HEK293 (cell line): ENCODE results near the gene RAP1GAP.

Experiments used
- AEBP2 ChIP-seq: fragments of 450-650 bp; formaldehyde crosslinking; IDR thresholded peaks from 2 replicates; pipeline ENCODE4 v1.5.1; 2016; ENCODE audit warnings: missing biosample characterization, missing genetic modification characterization, borderline replicate concordance
- KLF8 ChIP-seq: fragments of 450-650 bp; formaldehyde crosslinking; IDR thresholded peaks from 2 replicates; pipeline ENCODE4 v1.5.1; 2016; ENCODE audit warnings: missing biosample characterization, missing genetic modification characterization
- PRDM10 ChIP-seq: fragments of 450-650 bp; formaldehyde crosslinking; IDR thresholded peaks from 2 replicates; pipeline ENCODE4 v1.5.1; 2016; ENCODE audit warnings: missing biosample characterization, missing genetic modification characterization
- REPIN1 ChIP-seq: fragments of 450-650 bp; formaldehyde crosslinking; IDR thresholded peaks from 2 replicates; pipeline ENCODE4 v1.5.1; 2017; ENCODE audit warnings: missing biosample characterization, missing genetic modification characterization, low read depth
- SP2 ChIP-seq: fragments of 450-650 bp; formaldehyde crosslinking; IDR thresholded peaks from 2 replicates; pipeline ENCODE4 v1.5.1; 2016; ENCODE audit warnings: missing biosample characterization, missing genetic modification characterization
- ZBTB7A ChIP-seq: fragments of 450-650 bp; formaldehyde crosslinking; IDR thresholded peaks from 2 replicates; pipeline ENCODE4 v1.5.1; 2016; ENCODE audit warnings: low read depth, missing biosample characterization, missing genetic modification characterization
- ZNF133 ChIP-seq: fragments of 450-650 bp; formaldehyde crosslinking; IDR thresholded peaks from 2 replicates; pipeline ENCODE4 v1.5.1; 2016; ENCODE audit warnings: missing biosample characterization, missing genetic modification characterization
- ZNF214 ChIP-seq: fragments of 450-650 bp; formaldehyde crosslinking; IDR thresholded peaks from 2 replicates; pipeline ENCODE4 v1.5.1; 2017; ENCODE audit warnings: missing biosample characterization, mild to moderate bottlenecking, missing genetic modification characterization, borderline replicate concordance
- ZNF354C ChIP-seq: fragments of 450-650 bp; formaldehyde crosslinking; IDR thresholded peaks from 2 replicates; pipeline ENCODE4 v1.5.1; 2016; ENCODE audit warnings: missing biosample characterization, missing genetic modification characterization, low read depth, borderline replicate concordance
- ZNF391 ChIP-seq: fragments of 450-650 bp; formaldehyde crosslinking; IDR thresholded peaks from 2 replicates; pipeline ENCODE4 v1.5.1; 2016; ENCODE audit warnings: low read depth, missing biosample characterization, missing genetic modification characterization, borderline replicate concordance
- ZNF510 ChIP-seq: fragments of 450-650 bp; formaldehyde crosslinking; IDR thresholded peaks from 2 replicates; pipeline ENCODE4 v1.5.1; 2018; ENCODE audit warnings: mild to moderate bottlenecking, missing genetic modification characterization, missing biosample characterization; ENCODE audit not compliant: insufficient replicate concordance
- ZNF513 ChIP-seq: fragments of 450-650 bp; IDR thresholded peaks from 2 replicates; pipeline ENCODE4 v1.5.1; 2018; ENCODE audit warnings: missing biosample characterization, missing genetic modification characterization
- ZNF555 ChIP-seq: fragments of 450-650 bp; formaldehyde crosslinking; conservative IDR thresholded peaks from 2 replicates; pipeline ENCODE4 v1.5.1; 2017; ENCODE audit warnings: missing biosample characterization, mild to moderate bottlenecking, missing genetic modification characterization, inconsistent platforms
- ZNF610 ChIP-seq: fragments of 450-650 bp; formaldehyde crosslinking; IDR thresholded peaks from 2 replicates; pipeline ENCODE4 v1.5.1; 2016; ENCODE audit warnings: missing biosample characterization, missing genetic modification characterization, borderline replicate concordance
- ZNF747 ChIP-seq: fragments of 450-650 bp; formaldehyde crosslinking; IDR thresholded peaks from 2 replicates; pipeline ENCODE4 v1.5.1; 2016; ENCODE audit warnings: missing biosample characterization, missing genetic modification characterization
- ZSCAN5A ChIP-seq: fragments of 450-650 bp; formaldehyde crosslinking; IDR thresholded peaks from 2 replicates; pipeline ENCODE4 v1.5.1; 2016; ENCODE audit warnings: missing biosample characterization, missing genetic modification characterization
- TF ChIP-seq, protein P1 (sequence below): fragments of 450-650 bp; formaldehyde crosslinking; IDR thresholded peaks from 2 replicates; pipeline ENCODE4 v1.5.1; 2016; ENCODE audit warnings: missing biosample characterization, missing genetic modification characterization, low read depth
- TF ChIP-seq, protein P2 (sequence below): fragments of 450-650 bp; formaldehyde crosslinking; IDR thresholded peaks from 2 replicates; pipeline ENCODE4 v1.5.1; 2016; ENCODE audit warnings: missing biosample characterization, missing genetic modification characterization
- TF ChIP-seq, protein P3 (sequence below): fragments of 450-650 bp; formaldehyde crosslinking; IDR thresholded peaks from 2 replicates; pipeline ENCODE4 v1.5.1; 2016; ENCODE audit warnings: missing biosample characterization, missing genetic modification characterization, borderline replicate concordance

Gene RAP1GAP

DNA sequence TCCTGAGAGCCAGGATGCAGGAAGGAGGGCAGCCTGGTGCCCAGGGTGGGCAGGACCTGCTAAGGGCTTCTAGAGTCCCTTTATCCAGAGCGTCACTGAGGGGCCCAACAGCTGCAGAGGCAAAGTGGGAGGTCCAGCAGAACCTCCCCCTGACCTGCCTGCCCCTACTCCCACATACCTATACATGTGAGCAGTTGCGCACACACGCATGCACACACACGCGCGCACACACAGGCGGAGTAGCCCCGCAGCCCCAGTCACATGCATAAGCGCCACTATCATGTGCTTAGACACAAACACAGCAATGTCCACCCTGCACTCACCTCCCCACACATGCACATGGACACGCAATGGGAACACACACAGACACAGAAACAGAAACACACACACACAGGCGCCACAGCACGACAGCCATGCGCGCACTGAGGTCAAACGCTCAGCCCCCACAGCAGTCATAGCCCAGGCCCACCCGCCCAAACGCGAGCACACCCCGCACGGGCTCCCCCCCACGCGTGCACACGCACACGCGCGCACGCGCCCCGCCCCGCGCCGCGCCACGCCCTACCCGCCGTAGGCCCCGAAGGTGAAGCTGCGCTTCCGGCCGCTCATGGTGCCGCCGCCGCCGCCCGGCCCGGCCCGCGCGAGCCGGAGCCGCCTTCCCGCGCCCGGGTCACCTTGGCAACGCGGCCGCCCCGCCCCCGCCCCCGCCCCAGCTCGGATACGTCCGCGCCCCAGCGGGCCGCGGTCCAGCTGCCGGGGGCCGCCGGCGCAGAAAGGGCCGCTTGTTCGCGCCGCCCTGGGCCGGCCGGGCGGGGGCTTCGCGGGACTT, 17.7 kb downstream of the RAP1GAP start (continued):
- TF ChIP-seq, protein P1, sequence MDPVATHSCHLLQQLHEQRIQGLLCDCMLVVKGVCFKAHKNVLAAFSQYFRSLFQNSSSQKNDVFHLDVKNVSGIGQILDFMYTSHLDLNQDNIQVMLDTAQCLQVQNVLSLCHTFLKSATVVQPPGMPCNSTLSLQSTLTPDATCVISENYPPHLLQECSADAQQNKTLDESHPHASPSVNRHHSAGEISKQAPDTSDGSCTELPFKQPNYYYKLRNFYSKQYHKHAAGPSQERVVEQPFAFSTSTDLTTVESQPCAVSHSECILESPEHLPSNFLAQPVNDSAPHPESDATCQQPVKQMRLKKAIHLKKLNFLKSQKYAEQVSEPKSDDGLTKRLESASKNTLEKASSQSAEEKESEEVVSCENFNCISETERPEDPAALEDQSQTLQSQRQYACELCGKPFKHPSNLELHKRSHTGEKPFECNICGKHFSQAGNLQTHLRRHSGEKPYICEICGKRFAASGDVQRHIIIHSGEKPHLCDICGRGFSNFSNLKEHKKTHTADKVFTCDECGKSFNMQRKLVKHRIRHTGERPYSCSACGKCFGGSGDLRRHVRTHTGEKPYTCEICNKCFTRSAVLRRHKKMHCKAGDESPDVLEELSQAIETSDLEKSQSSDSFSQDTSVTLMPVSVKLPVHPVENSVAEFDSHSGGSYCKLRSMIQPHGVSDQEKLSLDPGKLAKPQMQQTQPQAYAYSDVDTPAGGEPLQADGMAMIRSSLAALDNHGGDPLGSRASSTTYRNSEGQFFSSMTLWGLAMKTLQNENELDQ (tag by site-specific recombination) = no peak
- TF ChIP-seq PRDM10 (tag by site-specific recombination) = no peak
- peak; percentile 86 for TF ChIP-seq ZBTB7A (tag by site-specific recombination)
- TF ChIP-seq, protein P2, sequence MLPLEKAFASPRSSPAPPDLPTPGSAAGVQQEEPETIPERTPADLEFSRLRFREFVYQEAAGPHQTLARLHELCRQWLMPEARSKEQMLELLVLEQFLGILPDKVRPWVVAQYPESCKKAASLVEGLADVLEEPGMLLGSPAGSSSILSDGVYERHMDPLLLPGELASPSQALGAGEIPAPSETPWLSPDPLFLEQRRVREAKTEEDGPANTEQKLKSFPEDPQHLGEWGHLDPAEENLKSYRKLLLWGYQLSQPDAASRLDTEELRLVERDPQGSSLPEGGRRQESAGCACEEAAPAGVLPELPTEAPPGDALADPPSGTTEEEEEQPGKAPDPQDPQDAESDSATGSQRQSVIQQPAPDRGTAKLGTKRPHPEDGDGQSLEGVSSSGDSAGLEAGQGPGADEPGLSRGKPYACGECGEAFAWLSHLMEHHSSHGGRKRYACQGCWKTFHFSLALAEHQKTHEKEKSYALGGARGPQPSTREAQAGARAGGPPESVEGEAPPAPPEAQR (tag by site-specific recombination) = no peak
- no peak for TF ChIP-seq ZNF513
- no peak for TF ChIP-seq REPIN1 (tag by site-specific recombination)
- peak; percentile 78; the same call in 1 of the 2 replicates for TF ChIP-seq ZNF391 (tag by site-specific recombination)
- no peak for TF ChIP-seq ZSCAN5A (tag by site-specific recombination)
- TF ChIP-seq SP2 = no peak
- TF ChIP-seq ZNF747 = no peak
- TF ChIP-seq KLF8 (tag by site-specific recombination) = no peak
- no peak for TF ChIP-seq ZNF133 (tag by site-specific recombination)
- TF ChIP-seq ZNF555 (tag by site-specific recombination) = no peak
- TF ChIP-seq ZNF510 (tag by site-specific recombination) = no peak
- TF ChIP-seq, protein P3, sequence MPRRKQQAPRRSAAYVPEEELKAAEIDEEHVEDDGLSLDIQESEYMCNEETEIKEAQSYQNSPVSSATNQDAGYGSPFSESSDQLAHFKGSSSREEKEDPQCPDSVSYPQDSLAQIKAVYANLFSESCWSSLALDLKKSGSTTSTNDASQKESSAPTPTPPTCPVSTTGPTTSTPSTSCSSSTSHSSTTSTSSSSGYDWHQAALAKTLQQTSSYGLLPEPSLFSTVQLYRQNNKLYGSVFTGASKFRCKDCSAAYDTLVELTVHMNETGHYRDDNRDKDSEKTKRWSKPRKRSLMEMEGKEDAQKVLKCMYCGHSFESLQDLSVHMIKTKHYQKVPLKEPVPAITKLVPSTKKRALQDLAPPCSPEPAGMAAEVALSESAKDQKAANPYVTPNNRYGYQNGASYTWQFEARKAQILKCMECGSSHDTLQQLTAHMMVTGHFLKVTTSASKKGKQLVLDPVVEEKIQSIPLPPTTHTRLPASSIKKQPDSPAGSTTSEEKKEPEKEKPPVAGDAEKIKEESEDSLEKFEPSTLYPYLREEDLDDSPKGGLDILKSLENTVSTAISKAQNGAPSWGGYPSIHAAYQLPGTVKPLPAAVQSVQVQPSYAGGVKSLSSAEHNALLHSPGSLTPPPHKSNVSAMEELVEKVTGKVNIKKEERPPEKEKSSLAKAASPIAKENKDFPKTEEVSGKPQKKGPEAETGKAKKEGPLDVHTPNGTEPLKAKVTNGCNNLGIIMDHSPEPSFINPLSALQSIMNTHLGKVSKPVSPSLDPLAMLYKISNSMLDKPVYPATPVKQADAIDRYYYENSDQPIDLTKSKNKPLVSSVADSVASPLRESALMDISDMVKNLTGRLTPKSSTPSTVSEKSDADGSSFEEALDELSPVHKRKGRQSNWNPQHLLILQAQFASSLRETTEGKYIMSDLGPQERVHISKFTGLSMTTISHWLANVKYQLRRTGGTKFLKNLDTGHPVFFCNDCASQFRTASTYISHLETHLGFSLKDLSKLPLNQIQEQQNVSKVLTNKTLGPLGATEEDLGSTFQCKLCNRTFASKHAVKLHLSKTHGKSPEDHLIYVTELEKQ = no peak
- TF ChIP-seq ZNF214 (tag by site-specific recombination) = no peak
- no peak for TF ChIP-seq ZNF610 (tag by site-specific recombination)
- TF ChIP-seq ZNF354C (tag by site-specific recombination) = no peak
- no peak for TF ChIP-seq AEBP2 (tag by site-specific recombination)
